NCI-H128 (cell line): ENCODE data around the gene EAF2.
A peak's percentile ranks its signal among the peaks of the same experiment; 100 is the strongest.

Experiments
- DNase-seq: peaks from one replicate; lab custom pipeline; 2025; ENCODE audit not compliant: unreplicated experiment; lab: John Stamatoyannopoulos, UW

The EAF2 gene

GRCh38 chr3:121834671-121835464, at the start of gene EAF2, which contains the start of gene IQCB1:
TSS of gene EAF2 (plus strand) at chr3:121835209. CDS start at chr3:121835286, 77 bp downstream.
TSS of gene IQCB1 (minus strand) at chr3:121835060. CDS start at chr3:121828960, 6,100 bp downstream.
- DNase-seq, result peak; percentile 98

- DNase-seq, result no peak
Measured at GRCh38 chr3:121786485-121786884, 48.5 kb upstream of the EAF2 start.

- no peak for DNase-seq
Measured at GRCh38 chr3:121793078-121793477, 41.9 kb upstream of the EAF2 start.

GRCh38 chr3:121794264-121794983, 40.6 kb upstream of the EAF2 start:
- DNase-seq, result no peak

GRCh38 chr3:121796970-121797369, 38.0 kb upstream of the EAF2 start:
- no peak for DNase-seq

GRCh38 chr3:121800906-121801305, 34.1 kb upstream of the EAF2 start:
- DNase-seq, result no peak

GRCh38 chr3:121803771-121804320, 31.2 kb upstream of the EAF2 start:
- DNase-seq, result no peak

GRCh38 chr3:121809249-121809648, 25.8 kb upstream of the EAF2 start:
- DNase-seq, result no peak

GRCh38 chr3:121817753-121818152, 17.3 kb upstream of the EAF2 start:
- no peak for DNase-seq

- DNase-seq, result no peak
Measured at GRCh38 chr3:121818578-121818977, 16.4 kb upstream of the EAF2 start.

GRCh38 chr3:121819236-121819635, 15.8 kb upstream of the EAF2 start:
- DNase-seq, result no peak

- DNase-seq, result no peak
Measured at GRCh38 chr3:121821421-121822199, 13.4 kb upstream of the EAF2 start.

GRCh38 chr3:121822973-121823372, 12.0 kb upstream of the EAF2 start:
- no peak for DNase-seq

- no peak for DNase-seq
Measured at GRCh38 chr3:121834157-121834670, 795 bp upstream of the EAF2 start.

- no peak for DNase-seq
Measured at GRCh38 chr3:121835465-121835801, 424 bp downstream of the EAF2 start.

- no peak for DNase-seq
Measured at GRCh38 chr3:121836064-121836463, 1.1 kb downstream of the EAF2 start.

GRCh38 chr3:121836481-121836880, 1.5 kb downstream of the EAF2 start:
- DNase-seq, result no peak

GRCh38 chr3:121839962-121840361, 5.0 kb downstream of the EAF2 start:
- DNase-seq, result no peak

GRCh38 chr3:121844892-121845291, 9.9 kb downstream of the EAF2 start:
- no peak for DNase-seq

- DNase-seq, result no peak
Measured at GRCh38 chr3:121852256-121852655, 17.2 kb downstream of the EAF2 start.

GRCh38 chr3:121855555-121855954, 20.5 kb downstream of the EAF2 start:
- no peak for DNase-seq
